Pericardium fibroblast (primary cell): ENCODE data around the gene TTLL13. TPM values are rescaled to one million over a fixed set of nuclear protein-coding genes. Genes with fewer than 3 reads are reported as not detected.

Experiments
- total RNA-seq: library from RNA; depleted of rRNA; stranded (reverse); fragments of >200 nt; gene quantifications from 2 replicates; pipeline ENCODE4 v1.2.3, GENCODE V29; 2015

The TTLL13 gene, protein sequence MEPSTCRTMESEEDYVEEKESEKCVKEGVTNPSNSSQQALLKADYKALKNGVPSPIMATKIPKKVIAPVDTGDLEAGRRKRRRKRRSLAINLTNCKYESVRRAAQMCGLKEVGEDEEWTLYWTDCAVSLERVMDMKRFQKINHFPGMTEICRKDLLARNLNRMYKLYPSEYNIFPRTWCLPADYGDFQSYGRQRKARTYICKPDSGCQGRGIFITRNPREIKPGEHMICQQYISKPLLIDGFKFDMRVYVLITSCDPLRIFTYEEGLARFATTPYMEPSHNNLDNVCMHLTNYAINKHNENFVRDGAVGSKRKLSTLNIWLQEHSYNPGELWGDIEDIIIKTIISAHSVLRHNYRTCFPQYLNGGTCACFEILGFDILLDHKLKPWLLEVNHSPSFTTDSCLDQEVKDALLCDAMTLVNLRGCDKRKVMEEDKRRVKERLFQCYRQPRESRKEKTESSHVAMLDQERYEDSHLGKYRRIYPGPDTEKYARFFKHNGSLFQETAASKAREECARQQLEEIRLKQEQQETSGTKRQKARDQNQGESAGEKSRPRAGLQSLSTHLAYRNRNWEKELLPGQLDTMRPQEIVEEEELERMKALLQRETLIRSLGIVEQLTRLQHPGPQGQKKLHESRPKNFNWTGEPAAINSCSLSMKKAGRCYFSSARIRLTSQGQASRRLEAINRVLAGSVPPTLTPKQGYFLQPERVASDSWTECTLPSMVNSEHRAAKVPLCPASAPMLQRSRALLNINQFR
- 0.23 TPM in 1 of 2 replicates, not detected in the other for total RNA-seq

DNA sequence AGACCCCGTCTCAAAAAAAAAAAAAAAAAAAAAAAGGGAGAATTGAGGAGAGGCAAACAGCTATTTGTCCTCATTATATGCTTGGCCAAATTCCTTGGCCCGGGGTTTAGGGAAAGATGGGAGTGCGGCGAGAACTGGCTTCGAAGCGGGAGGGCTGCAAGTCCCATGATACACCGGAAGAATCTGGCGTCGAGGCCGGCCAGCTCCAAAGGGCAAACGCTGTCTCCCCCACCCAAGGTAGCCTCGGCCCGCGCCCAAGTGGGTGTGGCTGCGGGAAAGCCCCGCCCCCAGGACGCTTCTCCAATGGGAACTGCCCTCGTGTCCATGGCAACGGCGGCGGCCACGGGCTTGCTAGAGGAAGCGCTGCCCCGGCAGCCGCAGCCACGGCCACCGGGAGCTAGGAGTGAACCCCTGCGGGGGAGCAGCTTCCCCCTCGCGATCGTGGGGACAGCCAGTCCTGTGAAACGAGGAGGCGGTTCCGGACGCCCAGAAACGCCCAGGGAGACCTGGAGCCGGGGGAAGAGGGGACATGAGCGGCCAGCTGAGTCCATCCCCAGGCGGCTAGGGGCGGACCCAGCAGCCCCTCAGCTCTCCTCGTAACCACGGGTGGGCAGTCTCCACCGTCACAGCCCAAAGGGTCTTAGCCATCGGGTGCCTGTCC is at the start of gene TTLL13:
Gene TTLL13 (plus strand): TSS at position 354 of the 661 bp plus-strand sequence. CDS start 1,075 bp downstream, outside the sequence.

GRCh38 chr15:90201130-90201943 is 48.0 kb upstream of the TTLL13 start, which contains the start of gene SEMA4B:
Gene SEMA4B, plus strand, starts transcription at chr15:90201330. Its CDS starts 249 bp downstream, at chr15:90201579.

GRCh38 chr15:90233387-90234095 is 15.8 kb upstream of the TTLL13 start, which contains the start of gene CIB1:
Gene CIB1, minus strand, starts transcription at chr15:90233941. Its CDS starts 56 bp downstream, at chr15:90233885.

GRCh38 chr15:90234096-90234988 is 15.0 kb upstream of the TTLL13 start, which contains the start of gene GDPGP1:
Gene GDPGP1, plus strand, starts transcription at chr15:90234209. Its CDS starts 6,700 bp downstream, at chr15:90240909.

GRCh38 chr15:90265271-90266060 is 16.1 kb downstream of the TTLL13 start, which contains the start of gene NGRN:
Gene NGRN, plus strand, starts transcription at chr15:90265672. Its CDS starts 41 bp downstream, at chr15:90265713.

Other genes with a start within 250 kb of the TTLL13 start
- 5.8 and 8.3 TPM in 2 replicates for gene ZNF710, start 248.2 kb upstream of the TTLL13 start, total RNA-seq
- 46.3 and 56.2 TPM in 2 replicates for gene IDH2, start 147.1 kb upstream of the TTLL13 start, total RNA-seq
- gene SEMA4B, start 48.2 kb upstream of the TTLL13 start, total RNA-seq = 8.2 and 10.3 TPM in 2 replicates
- 26.6 and 26.7 TPM in 2 replicates for gene CIB1, start 15.6 kb upstream of the TTLL13 start, total RNA-seq
- gene GDPGP1, start 15.3 kb upstream of the TTLL13 start, total RNA-seq = 1.8 and 7.9 TPM in 2 replicates
- gene NGRN, start 16.1 kb downstream of the TTLL13 start, total RNA-seq = 66.9 and 68.1 TPM in 2 replicates
- gene ZNF774, start 102.7 kb downstream of the TTLL13 start, total RNA-seq = 0.09 and 0.12 TPM in 2 replicates
- 75.9 and 109 TPM in 2 replicates for gene IQGAP1, start 138.7 kb downstream of the TTLL13 start, total RNA-seq